GM19023 (cell line): Measurements from ENCODE around the gene TPM4.
"Not testable (repeated sequence)": the region's sequence is repeated elsewhere in the genome, so short reads cannot be mapped to it uniquely, and the experiment has no call there.

Source experiments
- ATAC-seq: cut with Tn5 transposase; IDR thresholded peaks from one replicate; pipeline ENCODE4 v1.9.1; 2021; ENCODE audit warnings: mild to moderate bottlenecking, moderate library complexity; ENCODE audit not compliant: unreplicated experiment

Gene TPM4

DNA sequence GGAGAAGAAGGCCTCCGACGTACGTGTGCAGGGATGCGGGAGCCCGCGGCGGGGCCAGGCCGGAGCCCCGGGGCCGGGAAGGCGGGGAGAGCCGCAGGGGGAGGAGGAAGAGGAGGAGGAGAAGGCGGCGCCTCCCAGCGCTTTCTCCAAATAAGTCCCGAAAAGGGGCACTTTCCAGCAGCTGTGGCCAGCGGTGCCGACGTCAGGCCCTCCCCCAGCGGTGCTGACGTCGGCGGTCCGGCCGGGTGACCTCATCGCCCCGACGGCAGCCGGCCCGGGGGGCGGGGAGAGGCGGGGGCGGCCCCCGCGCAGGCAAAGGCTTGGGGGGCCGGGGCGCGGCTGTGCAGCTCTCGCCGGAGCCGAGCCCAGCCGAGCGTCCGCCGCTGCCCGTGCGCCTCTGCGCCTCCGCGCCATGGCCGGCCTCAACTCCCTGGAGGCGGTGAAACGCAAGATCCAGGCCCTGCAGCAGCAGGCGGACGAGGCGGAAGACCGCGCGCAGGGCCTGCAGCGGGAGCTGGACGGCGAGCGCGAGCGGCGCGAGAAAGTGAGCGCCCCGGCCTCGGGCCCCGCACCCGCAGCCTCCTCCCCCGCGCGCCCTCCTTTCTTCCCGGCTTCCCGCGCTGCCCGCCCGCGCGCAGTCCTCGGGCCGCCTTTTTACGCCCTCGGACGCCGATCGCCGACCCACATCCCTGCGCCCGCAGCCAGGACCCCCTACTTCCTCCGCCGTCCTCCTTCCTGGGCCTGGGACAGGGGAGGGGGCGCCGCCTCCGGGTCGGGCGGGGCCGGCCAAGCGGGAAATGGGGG is at the start of gene TPM4:
TSS of gene TPM4 (plus strand) at position 342 of the 804 bp plus-strand sequence. CDS start at position 413, 71 bp downstream.
- peak; percentile 56 for ATAC-seq

DNA sequence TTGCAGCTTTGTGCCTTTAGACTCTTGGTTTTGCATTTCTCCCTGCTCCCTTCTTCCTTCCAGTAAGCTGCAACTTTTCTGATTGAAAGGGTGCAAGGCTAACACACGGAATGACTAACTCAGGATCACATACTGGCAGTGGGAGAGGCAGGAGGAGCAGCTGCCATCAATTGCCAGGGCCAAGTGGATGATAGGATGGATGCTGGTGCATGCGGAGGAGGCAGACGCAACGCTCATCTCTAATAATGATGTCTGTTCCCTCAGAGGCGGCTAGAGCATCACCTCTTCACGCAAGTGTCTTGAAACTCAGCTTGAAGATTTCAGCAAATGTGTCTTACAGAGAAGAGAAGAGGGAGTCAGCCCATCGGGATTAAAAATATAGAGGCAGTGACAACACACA is 49.5 kb upstream of the TPM4 start:
- ATAC-seq = no peak

DNA sequence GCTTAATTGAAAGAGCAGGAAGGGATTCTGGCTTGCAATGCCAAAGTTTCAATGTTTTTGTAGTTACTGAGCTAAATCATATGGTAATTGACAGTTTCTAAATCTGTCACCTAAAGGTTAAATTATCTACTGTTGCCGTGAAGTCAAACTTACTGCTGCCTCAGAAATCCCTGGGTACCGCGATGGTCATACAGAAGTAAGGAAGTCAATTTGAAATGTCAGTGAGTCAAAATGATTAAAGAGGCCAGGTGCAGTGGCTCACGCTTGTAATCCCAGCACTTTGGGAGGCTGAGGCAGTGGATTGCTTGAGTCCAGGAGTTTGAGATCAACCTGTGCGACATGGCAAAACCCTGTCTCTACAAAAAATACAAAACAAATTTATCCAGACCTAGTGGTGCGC is 48.8 kb upstream of the TPM4 start:
- ATAC-seq = no peak

DNA sequence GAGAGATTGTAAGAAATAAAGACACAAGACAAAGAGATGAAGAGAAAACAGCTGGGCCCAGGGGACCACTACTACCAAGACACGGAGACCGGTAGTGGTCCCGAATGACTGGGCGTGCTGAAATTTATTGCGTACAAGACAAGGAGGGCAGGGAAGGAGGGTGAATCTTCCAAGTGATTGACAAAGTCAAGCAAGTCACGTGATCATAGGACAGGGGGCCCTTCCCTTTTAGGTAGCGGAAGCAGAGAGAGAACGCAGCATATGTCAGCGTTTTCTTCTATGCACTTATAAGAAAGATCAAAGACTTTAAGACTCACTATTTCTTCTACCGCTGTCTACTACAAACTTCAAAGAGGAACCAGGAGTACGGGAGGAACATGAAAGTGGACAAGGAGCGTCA is 46.1 kb upstream of the TPM4 start:
- ATAC-seq = not testable (repeated sequence)

DNA sequence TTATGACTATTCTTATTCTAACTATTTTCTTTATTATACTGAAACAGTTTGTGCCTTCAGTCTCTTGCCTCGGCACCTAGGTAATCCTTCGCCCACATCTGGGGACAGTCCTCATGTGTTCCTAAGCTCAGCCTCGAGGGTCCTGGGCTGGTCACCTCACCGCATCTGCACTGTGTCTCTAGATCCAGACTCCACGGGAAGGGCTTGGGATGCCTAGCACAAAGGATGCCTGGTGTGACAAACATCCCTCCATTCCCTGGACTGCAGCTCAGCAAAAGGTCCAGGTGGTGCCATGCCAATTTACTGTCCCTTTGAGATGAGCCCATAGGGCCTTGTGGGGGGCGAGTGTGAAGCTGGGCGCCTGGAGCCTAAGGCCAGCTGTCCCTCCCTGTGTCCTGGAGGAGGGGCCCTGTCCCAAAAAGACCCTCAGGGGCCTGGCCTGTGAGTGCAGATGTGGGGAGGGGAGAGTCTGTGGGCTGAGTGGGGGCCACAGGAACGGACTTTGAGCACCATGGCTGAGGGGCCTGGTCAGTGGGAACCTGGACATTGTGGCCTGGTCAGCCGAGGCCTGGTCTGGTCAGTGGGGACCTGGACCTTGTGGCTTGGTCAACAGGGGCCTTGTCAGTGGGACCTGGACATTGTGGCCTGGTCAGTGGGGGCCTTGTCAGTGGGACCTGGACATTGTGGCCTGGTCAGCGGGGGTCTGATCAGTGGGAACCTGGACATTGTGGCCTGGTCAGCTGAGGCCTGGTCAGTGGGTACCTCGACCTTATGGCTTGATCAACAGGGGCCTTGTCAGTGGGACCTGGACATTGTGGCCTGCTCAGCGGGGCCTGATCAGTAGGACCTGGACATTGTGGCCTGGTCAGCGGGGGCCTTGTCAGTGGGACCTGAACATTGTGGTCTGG is 45.1 kb upstream of the TPM4 start:
- ATAC-seq = no peak

DNA sequence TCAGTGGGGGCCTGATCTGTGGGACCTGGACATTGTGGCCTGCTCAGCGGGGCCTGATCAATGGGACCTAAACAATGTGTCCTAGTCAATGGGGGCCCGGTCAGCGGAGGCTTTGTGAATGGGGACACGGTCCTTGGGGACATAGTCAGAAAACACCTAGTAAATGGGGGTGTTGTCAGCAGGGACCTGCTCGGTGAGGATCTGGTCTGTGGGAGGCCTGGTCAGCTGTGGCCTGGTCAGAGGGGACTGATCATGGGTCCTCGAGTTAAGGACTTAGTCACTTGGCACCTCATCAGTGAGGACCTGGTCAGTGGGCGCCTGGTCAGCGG is 44.5 kb upstream of the TPM4 start:
- ATAC-seq = no peak

DNA sequence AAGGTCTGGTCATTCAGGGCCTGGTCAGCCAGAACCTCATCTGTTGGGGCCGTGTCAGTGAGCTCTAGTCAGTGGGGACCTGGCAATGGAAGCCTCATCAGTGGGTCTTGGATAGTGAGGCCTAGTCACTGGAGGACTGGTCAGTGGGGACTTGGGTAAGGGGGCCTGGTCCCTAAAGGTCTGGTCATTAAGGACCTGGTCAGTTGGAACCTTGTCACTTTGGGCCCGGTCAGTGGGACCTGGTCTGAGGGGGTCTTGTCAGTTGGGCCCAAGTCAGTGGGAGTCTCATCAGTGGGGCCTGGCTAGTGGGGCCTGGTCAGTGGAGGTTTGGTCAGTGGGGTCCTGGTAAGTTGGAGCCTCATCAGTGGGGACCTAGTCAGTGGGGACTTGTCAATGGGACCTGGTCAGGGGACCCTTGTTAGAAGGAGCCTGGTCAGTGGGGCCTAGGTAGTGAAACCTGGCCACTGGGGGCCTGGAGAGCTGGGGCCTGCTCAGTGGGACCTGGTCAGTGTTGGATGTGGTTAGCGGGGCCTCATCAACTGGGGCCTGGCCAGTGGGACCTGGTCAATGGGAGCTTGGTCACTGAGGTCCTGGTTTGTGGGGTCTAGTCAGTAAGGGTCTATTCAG is 43.7 kb upstream of the TPM4 start:
- no peak for ATAC-seq

DNA sequence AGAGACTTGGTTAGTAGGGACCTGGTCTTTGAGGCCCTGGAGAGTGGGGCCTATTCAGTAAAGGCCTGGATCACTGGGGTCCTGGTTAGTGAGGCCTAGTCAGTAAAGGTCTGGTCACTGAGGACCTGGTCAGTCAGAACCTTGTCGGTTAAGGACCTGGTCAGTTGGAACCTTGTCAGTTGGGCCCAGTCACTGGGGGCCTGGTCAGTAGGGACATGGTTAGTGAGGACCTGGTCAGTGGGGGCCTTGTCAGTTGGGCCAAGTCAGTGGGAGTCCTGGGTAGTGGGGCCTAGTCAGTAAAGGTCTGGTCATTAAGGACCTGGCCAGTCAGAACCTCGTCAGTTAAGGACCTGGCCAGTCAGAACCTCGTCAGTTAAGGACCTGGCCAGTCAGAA is 43.2 kb upstream of the TPM4 start:
- ATAC-seq = no peak

DNA sequence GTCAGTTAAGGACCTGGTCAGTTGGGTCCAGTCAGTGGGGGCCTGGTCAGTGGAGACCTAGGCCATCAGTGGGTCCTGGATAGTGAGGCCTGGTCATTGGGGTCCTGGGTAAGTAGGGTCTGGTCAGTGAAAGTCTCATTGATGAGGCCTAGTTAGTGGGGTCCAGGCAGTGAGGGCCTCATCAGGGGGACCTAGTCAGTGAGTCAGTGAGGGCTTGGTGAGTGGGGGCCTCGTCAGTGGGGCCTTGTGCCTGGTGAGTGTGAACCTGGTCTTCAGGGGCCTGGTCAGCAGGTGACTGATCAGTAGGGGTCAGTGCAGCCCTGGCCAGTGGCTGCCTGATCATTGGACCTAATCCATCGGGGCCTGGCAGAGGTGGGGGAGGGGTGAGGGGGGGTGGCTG is 42.6 kb upstream of the TPM4 start:
- ATAC-seq = no peak

DNA sequence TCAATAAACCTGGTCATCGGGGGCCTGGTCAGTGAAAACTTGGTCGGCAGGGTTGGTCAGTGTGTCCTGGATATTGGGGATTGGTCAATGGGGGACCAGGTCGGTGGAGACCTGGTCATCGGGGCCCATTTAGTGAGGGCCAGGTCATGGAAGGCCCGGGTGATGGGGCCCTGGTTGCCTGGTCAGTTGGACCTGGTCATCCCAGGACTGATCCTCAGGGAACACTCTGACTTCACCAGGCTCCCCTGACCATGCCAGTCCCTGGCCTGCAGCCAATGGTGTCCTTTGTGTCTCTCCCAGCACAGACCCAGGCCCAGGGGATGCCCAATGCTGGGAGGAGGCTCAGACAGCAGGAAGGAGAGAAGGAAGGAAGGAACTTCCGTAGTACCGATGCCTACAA is 42.1 kb upstream of the TPM4 start:
- ATAC-seq = no peak

DNA sequence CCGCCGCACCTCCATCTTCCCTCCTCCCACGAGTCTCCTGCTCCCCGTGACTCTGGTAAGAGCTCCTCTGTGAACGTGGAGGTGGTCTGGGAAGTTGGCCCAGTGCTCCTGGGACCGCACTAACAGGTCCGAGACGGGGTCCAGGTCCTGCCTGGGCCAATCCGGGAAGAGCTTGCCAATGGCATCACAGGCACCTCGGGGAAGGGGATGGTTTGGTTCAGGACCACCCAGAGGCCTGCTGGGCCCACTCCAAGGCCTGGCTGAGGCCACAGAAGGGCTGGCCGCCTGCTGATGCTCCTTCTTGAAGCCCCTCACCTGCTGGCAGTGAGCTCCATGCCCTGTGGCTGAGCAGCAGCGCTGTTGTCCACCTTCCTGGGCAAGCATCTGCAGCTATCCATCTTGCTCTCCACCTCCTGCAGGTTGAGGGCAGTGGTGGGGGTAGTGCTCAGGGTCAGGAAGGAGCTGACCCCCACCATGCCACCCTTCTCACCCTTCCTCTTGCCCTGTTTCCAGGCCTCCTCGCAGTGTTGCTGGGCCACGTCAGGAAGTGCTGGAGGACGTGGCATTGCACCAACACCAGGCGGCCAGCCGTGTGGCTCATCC is 41.2 kb upstream of the TPM4 start:
- ATAC-seq = no peak

DNA sequence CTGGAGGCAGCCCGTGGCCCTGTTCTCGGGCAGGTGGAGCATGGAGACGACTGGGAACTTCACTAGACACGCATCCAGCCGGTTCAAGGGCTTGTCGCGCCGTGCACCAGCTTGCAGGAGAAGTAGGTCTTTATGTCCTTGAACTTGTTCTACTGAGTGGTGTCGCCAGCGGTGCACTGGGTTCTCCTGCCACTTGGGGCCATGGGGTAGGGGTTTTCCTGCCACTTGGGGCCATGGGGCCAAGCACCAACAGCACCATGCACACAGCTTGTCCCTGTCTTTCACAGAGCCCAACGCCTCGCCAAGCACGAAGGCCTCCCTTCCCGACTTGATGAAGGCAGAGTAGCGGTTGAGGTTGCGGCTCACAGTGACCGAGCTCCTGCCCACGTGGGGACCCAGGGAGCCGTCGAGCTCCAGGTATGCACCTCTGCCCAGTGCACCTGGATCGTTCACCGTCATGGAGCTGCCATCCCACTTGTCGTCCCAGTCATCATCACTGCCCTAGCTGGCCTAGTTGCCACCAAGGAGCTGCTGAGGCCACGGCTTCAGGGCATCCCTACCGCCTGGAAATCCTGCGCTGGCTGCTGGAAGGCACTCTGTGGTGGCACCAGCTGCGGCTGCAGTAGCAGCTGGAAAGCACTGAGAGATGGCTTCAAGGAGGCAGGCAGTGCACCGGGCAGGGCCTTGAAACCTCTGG is 40.5 kb upstream of the TPM4 start:
- no peak for ATAC-seq

DNA sequence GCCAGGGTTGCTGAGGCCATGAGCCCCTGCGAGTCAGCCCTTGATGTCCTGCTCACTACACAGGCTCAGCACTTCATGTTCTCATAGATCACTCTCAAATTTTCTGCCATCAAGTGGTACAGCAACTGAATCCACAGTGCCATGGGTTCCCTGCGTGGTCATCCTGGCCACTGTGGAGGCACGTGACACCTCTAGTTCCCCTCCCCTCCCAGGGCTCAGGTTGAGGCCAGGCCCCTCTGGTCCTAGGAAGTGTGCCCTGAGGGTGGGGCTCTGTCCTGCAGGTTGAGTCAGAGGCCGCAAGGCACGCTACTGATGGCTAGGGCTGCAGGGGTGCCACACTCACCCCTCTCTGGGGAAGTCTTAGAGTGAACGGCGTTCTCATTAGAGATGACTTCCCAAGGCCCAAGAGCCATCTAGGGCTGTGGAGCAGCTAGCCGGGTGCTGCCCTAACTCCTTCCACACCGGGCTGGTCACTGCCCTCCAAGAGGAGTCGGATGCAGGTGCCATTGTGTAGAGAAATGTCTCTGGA is 39.8 kb upstream of the TPM4 start:
- ATAC-seq = no peak

DNA sequence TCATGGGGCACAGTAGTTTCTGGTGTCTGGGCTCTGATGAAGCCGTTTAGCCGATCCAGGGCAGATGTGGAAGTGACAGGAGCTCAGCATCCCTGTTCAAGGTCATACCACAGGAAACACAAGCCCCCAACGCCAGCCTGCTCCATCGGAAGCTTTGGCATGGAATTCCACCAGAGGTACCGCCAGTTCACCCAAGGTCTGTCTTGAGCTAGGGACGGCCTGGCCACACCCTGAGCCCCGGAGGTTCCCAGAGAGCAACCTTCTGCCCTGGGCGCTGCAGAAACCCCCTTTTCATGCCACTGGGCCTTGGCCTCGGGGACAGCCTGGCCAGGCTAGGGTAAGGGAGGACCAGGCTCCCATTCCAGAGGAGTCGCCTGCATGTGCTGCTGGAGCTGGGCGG is 39.4 kb upstream of the TPM4 start:
- ATAC-seq = no peak

DNA sequence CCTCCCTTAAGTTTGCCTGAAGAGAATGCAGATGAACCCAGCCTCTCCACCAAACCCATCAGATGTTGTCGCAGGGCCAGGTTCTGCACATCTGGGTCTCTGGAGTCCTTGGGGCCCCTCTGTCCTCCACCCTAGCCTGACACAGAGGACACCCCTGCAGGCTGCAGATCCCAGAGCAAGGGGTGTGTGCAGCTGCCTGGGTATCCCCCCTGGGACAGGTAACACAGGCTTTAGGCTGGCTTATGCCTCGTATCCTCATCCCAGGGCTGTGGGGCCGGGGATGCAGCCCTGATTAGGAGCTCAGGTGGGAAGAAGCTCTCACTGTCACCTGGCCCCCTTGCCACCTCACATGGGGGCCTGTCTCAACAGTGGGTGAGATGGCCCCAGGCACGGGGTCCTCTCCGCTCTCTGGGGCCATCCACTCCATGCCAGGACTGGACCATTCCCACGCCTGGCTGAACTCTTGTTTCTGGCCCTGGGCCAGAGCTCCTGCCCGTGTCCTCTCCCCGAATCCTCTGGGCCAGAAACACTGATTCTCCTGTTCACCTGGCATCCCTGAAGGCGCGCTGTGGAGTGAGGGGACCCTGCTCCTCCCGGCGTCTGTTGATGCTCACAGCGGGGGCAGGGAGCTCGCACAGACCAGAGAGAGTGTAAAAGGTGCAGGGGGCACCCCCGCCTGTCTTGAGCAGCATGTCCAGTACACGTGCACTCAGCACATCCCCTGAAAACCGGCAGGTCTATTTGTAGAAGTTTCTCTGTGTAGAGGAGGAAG is 38.7 kb upstream of the TPM4 start:
- no peak for ATAC-seq

DNA sequence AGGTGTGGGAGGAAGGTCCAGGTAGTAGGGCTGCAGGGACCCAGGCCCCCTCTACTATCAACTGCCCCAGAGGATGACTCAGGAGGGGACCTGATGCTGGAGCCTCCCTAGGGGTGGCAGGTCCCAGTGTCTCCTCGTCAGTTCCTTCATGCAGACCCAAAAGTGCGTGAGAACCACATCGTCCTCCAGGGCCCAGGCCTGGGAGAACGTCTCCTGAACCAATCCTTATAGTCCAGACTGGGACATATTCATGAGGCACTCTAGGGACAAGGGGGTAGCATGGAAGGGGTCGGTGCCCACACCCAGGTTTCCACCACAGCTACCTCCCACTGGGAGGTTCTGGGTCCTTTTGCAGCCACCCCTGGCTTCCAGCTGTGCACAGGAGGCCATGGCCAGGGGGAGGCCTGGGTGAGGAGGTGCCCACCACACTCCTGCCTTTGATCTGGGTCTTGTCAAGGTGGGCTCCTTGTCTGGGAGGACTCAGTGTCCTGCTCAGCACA is 38.0 kb upstream of the TPM4 start:
- ATAC-seq = no peak

DNA sequence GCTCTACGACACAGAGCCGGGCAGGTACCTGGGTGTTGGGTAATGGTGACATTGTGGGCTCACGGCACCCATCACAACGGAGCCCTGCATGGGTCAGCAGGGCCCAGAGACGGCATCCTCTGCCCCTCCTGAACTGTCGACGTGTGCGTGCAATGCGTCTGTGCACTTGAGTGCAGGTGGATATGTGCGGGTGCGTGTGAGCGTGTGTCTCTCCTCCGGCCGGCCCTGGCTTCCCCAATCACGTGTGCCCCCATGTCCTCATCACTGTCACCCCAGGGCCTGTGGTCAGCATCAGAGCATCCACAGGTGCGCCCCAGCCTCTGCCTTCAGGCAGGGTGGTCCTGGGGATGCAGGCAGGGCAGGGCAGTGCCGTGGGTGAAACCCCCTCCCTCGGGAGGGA is 37.2 kb upstream of the TPM4 start:
- ATAC-seq = no peak

DNA sequence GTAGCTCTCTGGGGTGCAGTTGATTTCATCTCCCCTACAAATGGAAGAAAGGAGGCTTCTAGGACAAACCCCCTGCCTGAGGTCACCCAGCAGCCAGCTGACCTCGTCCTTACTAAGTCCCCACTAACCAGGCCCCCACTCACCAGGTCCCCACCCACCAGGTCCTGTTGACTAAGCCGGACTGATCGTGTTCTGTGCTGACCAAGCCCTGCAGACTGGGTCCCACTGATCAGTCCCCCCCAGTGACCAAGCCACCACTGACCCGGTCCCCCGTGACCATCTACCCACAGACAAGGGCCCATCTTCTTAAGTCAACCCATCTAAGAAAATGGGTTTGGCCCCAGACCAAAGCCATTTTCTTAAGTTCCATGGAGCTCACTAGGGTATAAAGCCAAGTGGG is 36.8 kb upstream of the TPM4 start:
- ATAC-seq = no peak

DNA sequence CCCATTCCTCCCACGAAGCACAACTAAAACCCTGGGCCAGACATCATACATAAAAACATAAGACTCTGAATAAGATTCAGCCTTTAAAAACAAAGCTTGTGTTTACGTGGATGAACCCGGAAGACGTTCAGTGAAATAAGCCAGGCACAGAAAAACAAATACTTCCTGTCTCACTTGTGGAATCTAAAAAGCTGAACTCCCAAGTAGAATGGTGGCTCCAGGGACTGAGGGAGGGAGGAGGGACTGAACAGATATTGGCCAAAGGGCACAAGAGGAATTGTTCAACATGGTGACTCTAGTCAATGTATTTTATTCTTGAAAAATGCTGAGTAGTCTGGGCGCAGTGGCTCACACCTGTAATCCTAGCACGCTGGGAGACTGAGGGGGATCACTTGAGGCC is 35.7 kb upstream of the TPM4 start:
- no peak for ATAC-seq
